ENCODE measurements around the gene PRUNE1. TPM values are rescaled to one million over a fixed set of nuclear protein-coding genes. Genes with fewer than 3 reads are reported as not detected.

PRUNE1 gene
- polyA plus RNA-seq, 1 experiment: 21.7 TPM

DNA sequence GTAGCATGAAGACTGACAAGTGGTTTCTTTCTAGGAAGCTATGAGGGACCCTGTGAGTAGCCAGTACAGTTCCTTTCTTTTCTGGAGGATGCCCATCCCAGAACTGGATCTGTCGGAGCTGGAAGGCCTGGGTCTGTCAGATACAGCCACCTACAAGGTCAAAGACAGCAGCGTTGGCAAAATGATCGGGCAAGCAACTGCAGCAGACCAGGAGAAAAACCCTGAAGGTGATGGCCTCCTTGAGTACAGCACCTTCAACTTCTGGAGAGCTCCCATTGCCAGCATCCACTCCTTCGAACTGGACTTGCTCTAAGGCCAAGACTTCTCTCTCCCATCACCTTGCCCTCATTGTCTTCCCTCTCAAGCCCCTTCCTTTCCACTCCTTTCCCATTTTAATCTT lies 58.9 kb downstream of the PRUNE1 start:
- no peak overlapping the region for H3K27ac ChIP-seq (ENCODE audit: low read depth, low read length)
- H3K9me3 ChIP-seq (ENCODE audit: control insufficient read depth, insufficient read depth, low read length): no peaks in the 10 kb centered on the region; the same call in 1 of the 2 replicates
- DNase-seq (ENCODE audit: low read depth, low spot score): no peak
- TF ChIP-seq, protein P1, sequence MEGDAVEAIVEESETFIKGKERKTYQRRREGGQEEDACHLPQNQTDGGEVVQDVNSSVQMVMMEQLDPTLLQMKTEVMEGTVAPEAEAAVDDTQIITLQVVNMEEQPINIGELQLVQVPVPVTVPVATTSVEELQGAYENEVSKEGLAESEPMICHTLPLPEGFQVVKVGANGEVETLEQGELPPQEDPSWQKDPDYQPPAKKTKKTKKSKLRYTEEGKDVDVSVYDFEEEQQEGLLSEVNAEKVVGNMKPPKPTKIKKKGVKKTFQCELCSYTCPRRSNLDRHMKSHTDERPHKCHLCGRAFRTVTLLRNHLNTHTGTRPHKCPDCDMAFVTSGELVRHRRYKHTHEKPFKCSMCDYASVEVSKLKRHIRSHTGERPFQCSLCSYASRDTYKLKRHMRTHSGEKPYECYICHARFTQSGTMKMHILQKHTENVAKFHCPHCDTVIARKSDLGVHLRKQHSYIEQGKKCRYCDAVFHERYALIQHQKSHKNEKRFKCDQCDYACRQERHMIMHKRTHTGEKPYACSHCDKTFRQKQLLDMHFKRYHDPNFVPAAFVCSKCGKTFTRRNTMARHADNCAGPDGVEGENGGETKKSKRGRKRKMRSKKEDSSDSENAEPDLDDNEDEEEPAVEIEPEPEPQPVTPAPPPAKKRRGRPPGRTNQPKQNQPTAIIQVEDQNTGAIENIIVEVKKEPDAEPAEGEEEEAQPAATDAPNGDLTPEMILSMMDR (IDR thresholded peaks at IDR 0.05; ENCODE audit: low read depth, low read length): no peak
- no peaks in the 10 kb centered on the region for H3K27me3 ChIP-seq (ENCODE audit: control insufficient read depth, insufficient read depth, low read length)
- CTCF ChIA-PET: interaction anchor here (1.8 kb wide), 1 partner anchor 33 kb away, joined by 5 read pairs; no protein-coding TSS in a partner anchor
- no peak overlapping the region for H3K4me3 ChIP-seq (ENCODE audit: low read depth, low read length)
- POLR2A ChIA-PET: interaction anchor here (0.7 kb wide), 2 partner anchors 12 to 19 kb away, joined by 4 to 5 read pairs; no protein-coding TSS in a partner anchor

DNA sequence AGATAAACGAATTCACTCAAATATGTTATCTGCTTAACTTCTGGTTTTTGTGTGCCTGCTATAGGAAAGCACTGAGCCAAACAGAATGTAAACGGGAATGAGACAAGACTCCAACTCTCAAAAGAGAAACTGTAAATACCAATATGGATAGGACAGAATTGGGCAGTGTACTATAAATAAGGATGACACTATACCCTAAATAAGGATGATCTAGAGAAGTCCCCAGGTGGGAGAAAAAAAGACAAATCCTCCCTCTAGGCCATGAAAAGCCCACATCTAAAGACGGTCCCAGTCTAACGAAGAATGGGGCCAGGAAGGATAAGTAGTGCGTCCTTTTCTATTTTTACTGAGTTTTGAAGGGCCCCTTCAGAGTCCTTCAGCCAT lies 60.8 kb downstream of the PRUNE1 start:
- no peaks in the 10 kb centered on the region; the same call in 1 of the 2 replicates for H3K9me3 ChIP-seq (ENCODE audit: control insufficient read depth, insufficient read depth, low read length)
- POLR2A ChIA-PET: no interaction called here
- peak overlapping the region; percentile 31 for H3K27ac ChIP-seq (ENCODE audit: low read depth, low read length)
- CTCF ChIA-PET: no interaction called here
- H3K27me3 ChIP-seq (ENCODE audit: control insufficient read depth, insufficient read depth, low read length): no peaks in the 10 kb centered on the region
- no peak overlapping the region for H3K4me3 ChIP-seq (ENCODE audit: low read depth, low read length)
- TF ChIP-seq, protein P1 (IDR thresholded peaks at IDR 0.05; ENCODE audit: low read depth, low read length): no peak
- DNase-seq (ENCODE audit: low read depth, low spot score): no peak

DNA sequence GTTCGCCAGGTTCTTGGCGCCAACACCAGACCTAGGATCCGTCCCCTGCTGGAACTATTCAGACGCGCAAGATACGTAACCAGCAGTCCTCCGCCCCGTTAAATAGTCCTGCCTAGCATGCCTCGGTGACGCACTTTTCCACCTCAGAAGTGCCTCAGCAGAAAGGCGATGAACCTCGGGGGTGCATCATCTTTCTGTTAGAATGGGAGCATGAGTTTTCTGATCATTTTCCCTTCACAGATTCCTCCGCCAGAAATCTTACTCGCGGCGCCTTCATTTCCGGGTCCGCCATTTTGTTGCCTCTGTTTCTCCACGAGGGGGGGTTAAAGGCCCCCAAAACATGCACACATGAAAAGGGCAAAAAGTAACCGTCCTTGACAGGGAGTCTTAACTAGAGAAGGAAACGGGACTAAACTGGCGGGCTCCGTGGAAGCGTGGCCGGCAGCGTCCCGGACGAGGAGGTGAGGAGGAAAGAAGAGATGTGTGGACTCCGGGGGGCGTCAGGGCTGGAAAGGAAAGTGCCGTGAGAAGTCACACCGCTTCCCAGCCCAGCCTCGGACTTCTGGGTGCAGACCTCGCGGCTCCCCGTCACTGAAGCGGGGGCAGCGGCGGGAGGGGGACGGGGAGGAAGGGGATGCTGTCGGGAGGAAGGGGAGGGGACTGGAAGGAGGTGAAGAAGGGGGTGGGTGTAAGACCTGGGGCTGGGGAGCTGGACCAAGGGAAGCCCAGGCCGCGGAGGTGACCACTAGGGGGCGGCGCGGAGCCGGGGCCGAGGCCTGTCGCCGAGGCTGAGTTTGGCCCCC lies 62.4 kb downstream of the PRUNE1 start, which contains the start of gene GABPB2:
Gene GABPB2 (plus strand): TSS at position 288 of the 803 bp plus-strand sequence. CDS start 17,429 bp downstream, outside the sequence.
- CTCF ChIA-PET: interaction anchor here (0.5 to 2.5 kb wide), 12 partner anchors 9 to 270 kb away, joined by 3 to 21 read pairs (median 7); no protein-coding TSS in a partner anchor
- H3K27me3 ChIP-seq (ENCODE audit: control insufficient read depth, insufficient read depth, low read length): no peaks in the 10 kb centered on the region
- peak within 1 kb of the TSS; percentile 99 for H3K27ac ChIP-seq (ENCODE audit: low read depth, low read length)
- TF ChIP-seq, protein P1 (IDR thresholded peaks at IDR 0.05; ENCODE audit: low read depth, low read length): peak; percentile 88
- H3K4me3 ChIP-seq (ENCODE audit: low read depth, low read length): peak within 1 kb of the TSS; percentile 79
- no peaks in the 10 kb centered on the region; the same call in 1 of the 2 replicates for H3K9me3 ChIP-seq (ENCODE audit: control insufficient read depth, insufficient read depth, low read length)
- peak; percentile 93 for DNase-seq (ENCODE audit: low read depth, low spot score)
- POLR2A ChIA-PET: interaction anchor here (0.5 to 1.0 kb wide), 6 partner anchors 8 to 180 kb away, joined by 3 to 9 read pairs (median 4); partner anchors contain the start of gene VPS72

DNA sequence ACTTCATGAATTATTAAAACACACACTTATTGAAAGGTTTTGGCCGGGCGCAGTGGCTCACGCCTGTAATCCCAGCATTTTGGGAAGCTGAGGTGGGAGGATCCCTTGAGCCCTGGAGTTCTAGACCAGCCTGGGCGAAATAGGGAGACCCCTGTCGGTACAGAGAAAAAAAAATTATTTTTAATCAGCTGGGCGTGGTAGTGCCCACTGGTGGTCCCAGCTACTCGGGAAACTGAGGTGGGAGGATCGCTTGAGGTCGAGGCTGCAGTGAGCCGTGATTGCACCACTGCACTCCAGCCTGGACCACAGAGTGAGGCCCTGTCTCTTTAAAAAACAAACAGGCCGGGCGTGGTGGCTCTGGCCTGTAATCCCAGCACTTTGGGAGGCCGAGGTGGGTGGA lies 64.0 kb downstream of the PRUNE1 start:
- Histone ChIP-seq H3K9me3 (ENCODE audit: control insufficient read depth, insufficient read depth, low read length) (no peaks in the 10 kb centered on the region; the same call in 1 of the 2 replicates), H3K27me3 (ENCODE audit: control insufficient read depth, insufficient read depth, low read length) (no peaks in the 10 kb centered on the region), H3K27ac (ENCODE audit: low read depth, low read length) (no peak overlapping the region), H3K4me3 (ENCODE audit: low read depth, low read length) (no peak overlapping the region)
- ChIA-PET POLR2A (no interaction called here), CTCF (interaction anchor here (0.8 to 2.5 kb wide), 5 partner anchors 8 to 27 kb away, joined by 3 to 21 read pairs (median 10); no protein-coding TSS in a partner anchor)
- DNase-seq (ENCODE audit: low read depth, low spot score): no peak
- TF ChIP-seq, protein P1 (IDR thresholded peaks at IDR 0.05; ENCODE audit: low read depth, low read length): 0 out of 2 replicates have a peak, but pooled peaks have one; percentile 4

Small RNA genes within 50 kb of the gene (small RNA-seq; reads per million reads assigned to genes)
- gene RNU6-884P (ENCODE audit: insufficient read length, low read depth): 1.3 reads per million

Other genes starting within 250 kb of the PRUNE1 start
- gene CTSS, start 242.7 kb upstream of the PRUNE1 start, polyA plus RNA-seq (2011; rRNA removed): 5.4 and 7.1 TPM in 2 replicates
- 65.4 and 72.5 TPM in 2 replicates for gene CTSK, start 200.2 kb upstream of the PRUNE1 start, polyA plus RNA-seq (2011; rRNA removed)
- gene ARNT, start 131.8 kb upstream of the PRUNE1 start, polyA plus RNA-seq (2011; rRNA removed): 34.2 and 40.9 TPM in 2 replicates
- not detected in 2 replicates for gene CTXND2, start 121.3 kb upstream of the PRUNE1 start, polyA plus RNA-seq (2011; rRNA removed)
- 30.8 and 35.5 TPM in 2 replicates for gene SETDB1, start 82.1 kb upstream of the PRUNE1 start, polyA plus RNA-seq (2011; rRNA removed)
- 193 and 217 TPM in 2 replicates for gene CERS2, start 33.6 kb upstream of the PRUNE1 start, polyA plus RNA-seq (2011; rRNA removed)
- 0.10 and 0.21 TPM in 2 replicates for gene ANXA9, start 26.2 kb upstream of the PRUNE1 start, polyA plus RNA-seq (2011; rRNA removed)
- 12.8 and 18.0 TPM in 2 replicates for gene MINDY1, start 1.5 kb upstream of the PRUNE1 start, polyA plus RNA-seq (2011; rRNA removed)
- gene BNIPL, start 28.1 kb downstream of the PRUNE1 start, polyA plus RNA-seq (2011; rRNA removed): 0.09 and 0.16 TPM in 2 replicates
- gene C1orf56, start 39.3 kb downstream of the PRUNE1 start, polyA plus RNA-seq (2011; rRNA removed): 1.3 and 1.9 TPM in 2 replicates
- gene CDC42SE1, start 51.2 kb downstream of the PRUNE1 start, polyA plus RNA-seq (2011; rRNA removed): 66.3 and 70.3 TPM in 2 replicates
- 25.2 and 28.3 TPM in 2 replicates for gene MLLT11, start 51.9 kb downstream of the PRUNE1 start, polyA plus RNA-seq (2011; rRNA removed)
- gene GABPB2, start 62.3 kb downstream of the PRUNE1 start, polyA plus RNA-seq (2011; rRNA removed): 9.8 and 10.0 TPM in 2 replicates
- gene SEMA6C, start 138.2 kb downstream of the PRUNE1 start, polyA plus RNA-seq (2011; rRNA removed): 1.3 and 1.8 TPM in 2 replicates
- not detected in 2 replicates for gene TNFAIP8L2, start 148.2 kb downstream of the PRUNE1 start, polyA plus RNA-seq (2011; rRNA removed)
- gene LYSMD1, start 157.5 kb downstream of the PRUNE1 start, polyA plus RNA-seq (2011; rRNA removed): 9.1 and 9.6 TPM in 2 replicates
- 24.9 and 29.2 TPM in 2 replicates for gene SCNM1, start 157.7 kb downstream of the PRUNE1 start, polyA plus RNA-seq (2011; rRNA removed)
- gene TMOD4, start 167.5 kb downstream of the PRUNE1 start, polyA plus RNA-seq (2011; rRNA removed): not detected in 2 replicates
- 66.8 and 75.1 TPM in 2 replicates for gene VPS72, start 181.7 kb downstream of the PRUNE1 start, polyA plus RNA-seq (2011; rRNA removed)
- 170 and 179 TPM in 2 replicates for gene PIP5K1A, start 190.1 kb downstream of the PRUNE1 start, polyA plus RNA-seq (2011; rRNA removed)
- 258 and 275 TPM in 2 replicates for gene PSMD4, start 246.3 kb downstream of the PRUNE1 start, polyA plus RNA-seq (2011; rRNA removed)

Measured in AG04450 (cell line).